HepG2 (cell line): ENCODE data around the gene NARF.

Experiments
- HMG20B ChIP-seq: conservative IDR thresholded peaks from 2 replicates; pipeline ENCODE4 v1.6.1; 2016; ENCODE audit warnings: missing genetic modification reagents, missing compliant biosample characterization
- TF ChIP-seq, protein P1 (sequence below): IDR thresholded peaks from 2 replicates; pipeline ENCODE4 v1.6.1; 2012; ENCODE audit warnings: inconsistent platforms
- TF ChIP-seq, protein P2 (sequence below): sonication (generic); formaldehyde crosslinking; IDR thresholded peaks from 2 replicates; pipeline ENCODE4 v1.8.1; 2023; ENCODE audit warnings: missing genetic modification reagents, inconsistent platforms, borderline replicate concordance

DNA sequence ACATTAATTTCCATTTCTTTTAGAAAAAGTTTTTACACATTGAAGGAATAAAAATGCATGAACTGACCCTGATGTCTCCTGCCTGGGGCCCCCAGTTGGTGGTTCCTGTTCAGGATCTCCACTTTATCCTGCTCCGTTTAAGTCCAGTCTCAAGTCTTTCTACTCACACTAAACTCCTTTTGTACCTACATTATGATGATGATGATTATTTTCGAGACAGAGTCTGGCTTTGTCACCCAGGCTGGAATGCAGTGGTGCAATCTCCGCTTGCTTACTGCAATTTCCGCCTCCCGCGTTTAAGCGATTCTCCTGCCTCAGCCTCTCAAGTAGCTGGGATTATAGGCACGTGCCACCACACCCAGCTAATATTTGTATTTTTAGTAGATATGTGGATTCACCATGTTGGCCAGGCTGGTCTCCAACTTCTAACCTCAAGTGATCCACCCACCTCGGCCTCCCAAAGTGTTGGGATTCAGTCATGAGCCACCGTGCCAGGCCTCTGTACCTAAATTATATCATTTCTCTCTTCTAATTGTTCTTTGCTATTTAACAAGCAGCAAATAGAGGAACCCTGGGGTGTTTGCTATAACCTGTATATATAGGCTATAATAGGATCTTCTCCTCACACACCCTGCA is 58.8 kb downstream of the NARF start:
- TF ChIP-seq HMG20B (CRISPR knock-in tag): peak; percentile 87
- TF ChIP-seq, protein P1, sequence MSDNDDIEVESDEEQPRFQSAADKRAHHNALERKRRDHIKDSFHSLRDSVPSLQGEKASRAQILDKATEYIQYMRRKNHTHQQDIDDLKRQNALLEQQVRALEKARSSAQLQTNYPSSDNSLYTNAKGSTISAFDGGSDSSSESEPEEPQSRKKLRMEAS: peak; percentile 61
- TF ChIP-seq, protein P2, sequence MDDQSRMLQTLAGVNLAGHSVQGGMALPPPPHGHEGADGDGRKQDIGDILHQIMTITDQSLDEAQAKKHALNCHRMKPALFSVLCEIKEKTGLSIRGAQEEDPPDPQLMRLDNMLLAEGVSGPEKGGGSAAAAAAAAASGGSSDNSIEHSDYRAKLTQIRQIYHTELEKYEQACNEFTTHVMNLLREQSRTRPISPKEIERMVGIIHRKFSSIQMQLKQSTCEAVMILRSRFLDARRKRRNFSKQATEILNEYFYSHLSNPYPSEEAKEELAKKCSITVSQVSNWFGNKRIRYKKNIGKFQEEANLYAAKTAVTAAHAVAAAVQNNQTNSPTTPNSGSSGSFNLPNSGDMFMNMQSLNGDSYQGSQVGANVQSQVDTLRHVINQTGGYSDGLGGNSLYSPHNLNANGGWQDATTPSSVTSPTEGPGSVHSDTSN (CRISPR knock-in tag): no peak
